CD4-positive, alpha-beta T cell treated with Interleukin-15 for 1 hour (primary cell): Measurements from ENCODE around the gene CLCF1.

Experiments used
- DNase-seq: peaks from one replicate; pipeline ENCODE4 v3.0.0-alpha.2; 2020

Gene CLCF1

DNA sequence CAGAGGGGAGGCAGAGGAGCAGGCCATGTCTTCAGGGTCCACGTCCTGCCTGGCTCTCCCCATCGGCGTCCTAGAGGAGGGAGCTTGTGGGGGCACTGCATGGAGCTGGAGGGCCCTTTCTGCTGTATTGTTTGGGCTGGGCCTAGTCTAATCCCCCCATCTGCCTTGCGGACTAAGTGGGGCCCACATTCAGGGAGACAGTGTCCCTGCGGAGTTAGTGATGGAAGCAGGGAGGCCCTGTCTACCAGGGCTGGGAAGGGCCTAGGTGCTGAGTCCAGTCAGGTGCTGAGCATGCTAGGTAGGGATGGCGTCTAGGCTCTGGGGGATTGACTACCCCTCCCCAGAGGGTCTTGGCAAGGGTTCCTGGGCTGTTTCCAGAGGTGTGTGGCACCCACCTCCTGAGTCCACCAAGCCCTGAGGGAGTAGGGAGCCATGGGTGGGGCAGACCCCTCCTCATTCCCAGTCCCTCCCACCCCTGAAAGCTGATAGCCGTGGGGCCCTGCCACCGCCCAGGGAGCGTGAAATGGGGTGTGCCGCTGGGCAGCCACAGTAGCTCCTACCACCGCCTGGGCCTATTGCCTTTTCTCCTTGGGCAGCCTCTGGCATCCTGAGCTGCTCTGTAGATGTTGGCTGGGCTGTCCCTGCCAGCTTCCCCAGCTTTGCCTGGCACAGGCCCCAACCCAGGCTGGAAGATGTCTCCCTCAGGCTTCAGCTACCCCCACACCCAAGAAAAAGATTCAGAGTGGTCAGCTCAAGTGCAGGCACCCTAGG is 18.2 kb downstream of the CLCF1 start:
- DNase-seq: no peak

DNA sequence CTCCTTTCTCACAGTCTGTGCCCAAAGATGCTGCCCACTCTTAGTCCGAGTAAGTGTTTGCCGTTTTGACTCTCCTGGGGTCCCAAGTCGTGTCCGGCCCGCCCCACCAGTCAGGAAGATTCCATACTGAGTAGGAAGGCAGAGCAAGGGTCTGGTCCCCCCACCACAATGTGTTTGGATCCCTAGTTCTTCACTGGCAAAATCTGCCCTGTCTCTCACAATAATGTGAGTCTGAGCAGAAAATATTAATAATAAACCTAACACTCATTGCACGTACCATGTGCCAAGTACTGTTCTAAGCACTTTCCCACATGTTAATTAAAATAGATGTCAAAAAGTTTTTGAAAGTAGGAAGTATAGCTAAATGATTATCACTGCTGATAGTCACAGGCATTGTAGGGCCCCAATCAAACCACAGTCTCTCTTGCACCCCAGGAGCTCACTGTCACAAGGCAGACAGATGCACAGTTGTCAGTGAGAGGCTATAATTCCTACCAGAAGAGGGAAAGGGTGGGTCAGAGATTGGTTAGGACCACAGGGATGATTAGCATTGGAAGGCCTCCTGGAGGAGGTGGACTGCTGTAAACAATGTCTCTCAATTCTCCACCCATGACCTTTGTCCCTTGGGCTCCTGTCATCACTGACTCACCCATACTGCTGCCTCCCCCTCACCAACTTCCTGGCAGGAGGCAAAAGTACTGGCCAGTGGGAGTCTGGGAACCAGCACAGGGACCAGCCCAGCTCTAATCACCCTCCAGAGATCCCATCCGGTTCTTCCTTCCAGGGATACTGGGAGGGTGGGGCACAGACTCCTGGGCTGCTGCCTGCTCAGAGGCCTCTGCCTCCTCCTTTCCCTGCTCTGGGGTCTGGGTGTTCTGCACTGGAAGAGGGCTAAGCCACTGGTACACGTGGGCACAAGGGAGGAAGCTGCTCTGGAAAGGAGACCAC is 19.0 kb downstream of the CLCF1 start:
- no peak for DNase-seq

DNA sequence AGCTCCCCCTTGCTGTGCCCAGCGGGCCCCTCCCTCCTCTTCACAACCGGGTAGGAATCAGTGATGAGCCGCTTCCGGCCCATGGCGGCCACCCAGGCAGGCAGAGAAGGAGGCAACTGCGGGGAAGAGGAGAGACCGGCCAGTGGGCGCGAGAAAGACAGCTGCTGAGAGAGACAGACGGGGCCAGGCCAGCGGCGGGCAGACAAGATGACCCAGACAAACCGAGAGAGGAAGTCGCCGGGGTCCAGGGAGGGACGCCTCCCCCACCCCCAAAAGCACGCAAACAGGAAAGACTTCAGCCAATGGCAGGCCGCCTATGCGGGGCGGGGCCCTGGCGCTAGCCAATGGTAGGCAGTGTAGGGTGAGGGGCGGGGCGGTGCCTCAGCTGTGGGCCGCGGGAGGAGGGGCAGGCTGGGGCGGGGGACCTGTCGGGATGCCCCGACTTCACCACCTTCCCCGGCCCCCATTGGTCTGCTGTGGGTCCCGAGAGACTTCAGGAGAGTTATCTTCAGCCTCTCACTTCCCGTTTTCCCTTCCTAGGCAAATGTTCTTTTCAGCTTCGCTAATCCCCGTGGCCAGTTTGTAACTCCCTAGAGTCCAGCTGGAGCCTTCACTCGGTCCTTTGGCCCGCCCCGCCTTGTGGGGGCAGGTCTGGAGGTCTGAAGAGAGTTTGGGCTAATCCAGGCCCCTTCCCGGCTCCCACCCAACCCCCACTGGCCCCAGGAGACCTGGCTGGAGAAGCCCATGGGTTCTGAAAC is 19.9 kb downstream of the CLCF1 start, which contains the start of gene POLD4:
Gene POLD4, minus strand, starts transcription at position 230 of the 758 bp plus-strand sequence. Its CDS starts 147 bp downstream, at position 83.
- DNase-seq: peak; percentile 97

DNA sequence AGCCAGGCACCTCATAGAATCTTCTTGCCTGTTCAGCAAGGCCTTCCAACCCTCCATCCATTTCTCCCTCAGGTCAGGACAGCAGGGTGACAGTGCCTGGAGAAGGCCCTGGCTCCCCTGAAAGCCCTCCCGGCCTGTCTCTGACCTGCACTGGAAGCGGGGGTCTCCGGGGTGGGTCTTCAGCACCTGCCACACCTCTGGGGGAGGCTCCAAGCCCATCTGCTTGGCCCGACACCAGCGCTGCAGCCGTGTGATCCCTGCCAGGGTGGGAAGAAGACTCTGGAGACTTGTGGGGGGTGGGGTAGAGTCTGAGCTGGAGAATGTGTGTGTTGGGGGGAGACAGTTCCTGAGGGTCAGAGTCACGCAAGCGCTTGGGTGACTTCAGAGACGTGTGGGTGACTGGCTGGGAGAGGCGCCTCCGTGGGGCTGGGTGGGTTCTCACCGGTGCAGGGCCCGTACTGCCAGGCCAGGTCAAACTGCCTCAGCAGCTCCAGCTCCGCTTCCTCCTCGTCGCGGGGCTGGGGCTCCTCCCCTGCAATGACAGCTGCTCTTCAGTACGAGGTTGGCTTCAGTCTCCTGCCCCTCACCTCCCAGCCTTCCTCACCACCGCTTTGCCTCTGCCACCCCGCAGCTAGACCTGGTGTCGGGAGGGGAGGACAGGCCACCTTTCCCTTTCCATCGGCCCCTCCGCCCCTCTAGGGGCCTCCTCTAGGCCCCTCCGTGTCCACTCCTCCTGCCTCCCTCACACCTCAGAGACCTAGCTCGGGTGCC is 20.7 kb downstream of the CLCF1 start:
- peak; percentile 76 for DNase-seq

DNA sequence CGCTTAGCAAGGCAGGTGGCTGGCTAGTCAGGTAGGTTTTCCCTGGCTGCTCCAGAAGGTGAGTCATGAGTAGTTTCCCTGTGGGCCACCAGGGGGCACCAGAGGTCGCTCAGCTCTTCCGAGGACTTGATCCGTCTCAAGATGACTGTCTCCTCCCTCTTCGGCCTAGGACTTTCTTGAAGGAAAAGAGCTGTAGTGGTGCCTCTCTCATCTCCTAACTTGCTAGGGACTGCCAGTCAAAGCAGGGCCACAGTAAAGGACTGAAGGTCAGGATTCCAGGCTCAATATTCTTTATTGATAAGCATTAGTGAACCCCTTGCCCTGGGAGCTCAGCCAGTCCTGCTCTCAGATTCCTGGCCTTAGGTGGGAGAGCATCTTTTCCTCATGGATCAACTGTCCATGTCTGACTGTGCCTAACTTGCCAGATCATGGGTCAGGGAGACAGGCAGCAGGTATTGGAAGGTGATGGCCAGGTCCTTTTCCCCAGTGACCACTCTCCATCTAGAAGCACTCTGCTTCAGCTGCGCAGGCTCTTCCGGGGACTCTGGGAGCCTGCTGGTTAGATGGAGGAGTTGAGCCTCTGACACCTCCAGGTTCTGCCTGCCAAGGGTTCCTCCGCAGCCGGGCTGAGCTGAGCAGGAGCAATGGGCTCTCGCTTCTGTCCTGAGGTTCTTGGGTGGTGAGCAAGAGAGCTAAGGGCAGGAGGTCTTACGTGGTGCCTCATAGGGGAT is 22.0 kb downstream of the CLCF1 start:
- peak; percentile 76 for DNase-seq

DNA sequence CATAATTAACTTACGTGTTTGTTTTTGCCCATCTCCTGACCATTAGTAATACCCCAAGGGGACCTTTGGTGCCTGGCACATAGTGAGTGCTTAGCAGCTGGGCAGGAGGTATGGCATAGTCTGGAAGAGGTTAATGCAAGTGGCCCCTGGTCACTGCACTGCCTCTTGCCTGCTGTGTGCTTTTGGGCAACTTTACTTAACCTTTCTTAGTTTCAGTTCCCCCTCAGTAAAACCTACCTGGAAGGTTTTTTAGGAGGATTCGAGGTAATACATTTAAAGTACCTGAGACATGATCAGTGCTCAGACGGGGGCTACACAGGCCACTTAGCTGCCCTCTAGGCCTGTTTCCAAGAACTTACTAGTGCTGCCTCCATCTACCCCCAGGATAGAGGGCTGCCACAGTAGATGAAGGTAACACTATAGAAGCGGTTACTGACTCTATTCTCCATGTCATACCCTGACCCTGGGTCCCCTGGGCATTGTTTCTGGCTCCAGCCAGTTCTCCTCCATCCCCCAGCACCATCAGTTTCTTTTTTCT is 23.4 kb downstream of the CLCF1 start:
- DNase-seq: no peak

DNA sequence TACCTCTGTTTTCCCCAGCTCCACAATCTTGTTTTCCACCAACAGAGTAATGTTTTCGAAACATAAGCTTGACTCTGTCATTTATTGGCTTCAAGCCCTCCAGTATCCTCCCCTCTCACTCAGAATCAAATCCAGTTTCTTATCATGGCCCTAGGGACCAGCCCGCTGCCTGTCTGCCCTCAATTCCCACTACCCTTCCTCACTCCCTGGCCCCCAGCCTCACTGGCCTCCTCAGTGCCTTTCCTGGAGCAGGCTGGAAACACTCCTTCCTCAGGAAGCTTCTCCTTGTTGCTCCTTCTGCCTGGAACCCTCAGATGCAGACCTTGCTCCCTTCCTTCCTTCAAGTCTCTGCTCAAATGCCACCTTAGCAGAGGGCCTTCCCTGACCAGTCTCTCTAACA is 23.9 kb downstream of the CLCF1 start:
- DNase-seq: no peak

DNA sequence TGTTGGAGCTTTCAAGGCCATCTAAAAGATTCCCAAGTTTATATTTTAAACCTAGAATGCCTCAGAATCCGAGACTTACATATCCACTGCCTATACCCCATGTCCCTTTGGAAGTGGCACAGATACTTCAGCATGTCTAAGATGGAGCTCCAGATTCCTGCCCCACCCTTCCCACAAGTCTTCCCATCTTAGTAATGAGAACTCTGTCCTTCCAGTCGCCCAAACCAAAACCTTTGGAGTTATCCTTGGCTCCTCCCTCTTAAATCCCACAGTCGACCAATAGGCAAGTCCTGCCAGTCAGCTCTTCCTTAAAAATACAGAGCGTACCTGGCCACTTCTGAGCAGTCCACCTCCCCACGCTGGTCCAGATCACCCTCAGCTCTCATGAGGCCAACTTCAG is 24.4 kb downstream of the CLCF1 start:
- DNase-seq: no peak

DNA sequence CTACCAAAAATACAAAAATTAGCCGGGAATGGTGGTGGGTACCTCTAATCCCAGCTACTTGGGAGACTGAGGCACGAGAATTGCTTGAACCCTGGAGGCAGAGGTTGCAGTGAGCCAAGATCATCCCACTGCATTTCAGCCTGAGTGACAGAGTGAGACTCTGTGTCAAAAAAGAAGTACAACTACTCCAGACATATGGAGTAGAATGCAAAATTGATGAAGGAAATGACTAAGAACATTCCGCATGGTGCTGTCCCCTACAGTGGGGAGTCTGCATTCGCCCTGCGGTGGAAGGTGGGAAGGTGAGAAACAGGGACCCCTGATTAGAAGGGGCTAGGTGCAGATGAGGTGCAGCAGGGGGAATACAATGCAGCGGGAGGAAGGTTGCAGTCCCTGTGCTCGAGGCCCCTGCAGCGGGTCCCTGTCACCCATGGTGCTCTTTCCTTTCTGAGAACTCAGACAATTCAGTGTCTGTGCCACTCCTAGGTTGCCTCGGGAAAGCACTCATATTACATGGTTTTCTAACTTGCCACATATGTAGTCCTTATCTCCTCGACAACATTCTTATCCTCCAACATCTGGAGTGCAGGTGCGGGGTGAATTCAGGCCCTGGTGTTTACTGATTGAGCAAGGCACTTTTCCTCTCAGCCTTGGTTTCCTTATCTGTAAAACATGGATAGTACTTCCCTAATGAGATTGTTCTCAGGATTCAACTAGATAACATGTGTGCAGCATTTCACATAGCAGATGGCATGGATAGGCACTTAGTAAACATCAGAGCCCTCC is 25.2 kb downstream of the CLCF1 start:
- no peak for DNase-seq

DNA sequence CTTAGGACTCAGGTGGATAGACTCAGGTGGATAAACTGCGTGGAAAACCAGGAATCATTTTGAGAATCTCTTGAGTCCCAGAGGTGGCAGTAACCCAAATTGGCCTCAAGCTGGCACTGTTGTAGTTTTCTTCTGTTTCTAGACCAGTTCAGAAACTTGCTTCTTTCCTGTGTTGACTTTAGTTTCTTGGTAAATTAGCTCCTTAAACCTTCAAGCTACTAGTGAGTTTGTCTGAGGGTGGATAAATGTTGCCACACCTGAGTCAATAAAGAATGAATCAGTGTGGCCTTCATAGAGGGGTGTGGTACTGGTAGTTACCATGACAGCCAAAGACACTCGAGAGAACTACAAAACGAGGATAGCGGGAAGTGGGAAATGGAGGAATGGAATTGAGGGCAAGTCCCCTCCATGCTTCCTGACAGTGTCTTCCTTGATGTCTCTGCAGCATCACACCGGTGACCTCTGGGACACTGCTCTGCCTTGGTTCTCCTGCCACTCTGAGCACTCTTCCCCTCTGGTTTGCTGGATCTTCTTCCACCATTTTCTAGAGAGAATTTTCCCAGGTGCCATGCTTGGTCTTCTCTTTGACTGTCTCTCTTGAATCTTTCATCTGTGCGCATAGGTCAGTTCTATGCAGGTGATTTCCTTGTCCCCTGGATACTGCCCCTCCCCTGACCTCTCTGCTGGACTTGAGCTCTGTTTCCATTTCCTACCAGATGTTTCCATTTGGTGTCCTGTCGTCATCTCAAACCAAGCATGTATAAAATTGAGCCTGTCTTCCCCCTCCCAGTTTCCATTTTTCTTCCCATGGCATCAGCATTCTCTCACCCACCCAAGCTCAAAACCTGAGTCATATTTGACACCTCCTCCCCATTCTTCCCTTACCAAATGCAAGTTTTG is 27.2 kb downstream of the CLCF1 start:
- DNase-seq: no peak

DNA sequence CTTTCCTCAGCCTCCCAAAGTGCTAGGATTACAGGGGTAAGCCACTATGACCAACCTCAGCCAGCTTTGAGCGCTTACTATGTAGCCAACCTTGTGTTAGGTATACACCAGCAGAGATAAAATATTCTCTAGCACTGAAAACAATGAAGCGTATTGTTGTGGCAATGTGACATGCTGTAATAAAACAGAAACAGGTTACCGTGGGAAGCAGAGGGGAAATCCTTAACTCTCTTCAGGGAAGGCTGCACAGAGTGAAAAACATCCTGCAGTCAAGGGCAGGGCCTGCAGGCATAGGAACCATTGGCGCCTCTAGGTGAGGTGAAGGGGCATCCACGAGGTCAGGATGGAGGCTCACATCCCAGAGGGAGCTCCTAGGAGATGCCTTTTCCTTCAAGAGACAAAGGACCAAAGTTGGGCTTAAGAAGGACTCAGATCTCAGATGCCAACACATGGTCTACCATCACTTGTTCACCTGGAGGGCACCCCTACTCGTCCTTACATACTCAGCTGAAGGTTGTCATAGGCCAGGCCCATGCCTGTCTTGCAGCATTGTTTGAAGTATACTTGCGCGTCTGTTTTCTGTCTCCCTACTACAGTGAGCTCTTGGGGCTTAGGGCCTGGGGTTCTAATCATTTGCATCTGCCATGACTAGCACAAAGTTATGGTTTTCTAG is 28.0 kb downstream of the CLCF1 start:
- no peak for DNase-seq

DNA sequence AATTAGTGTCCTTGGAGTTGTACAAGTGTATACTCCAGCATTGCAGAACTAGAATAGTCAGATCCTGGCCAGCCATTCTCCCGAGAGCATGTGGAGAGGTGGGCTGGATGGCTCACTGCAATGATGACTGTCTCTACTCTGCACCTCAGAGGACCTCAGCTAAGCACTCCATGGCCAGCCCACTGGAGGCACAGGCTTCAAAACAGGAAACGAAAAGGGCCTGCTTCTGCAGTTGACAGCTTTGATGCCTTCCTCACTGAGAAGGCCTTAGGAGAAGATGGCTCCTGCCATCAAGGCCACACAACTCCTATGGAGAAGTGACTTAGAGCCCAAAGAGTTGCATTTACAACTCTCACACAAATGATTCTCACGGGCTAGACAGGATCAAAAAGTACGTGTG is 29.1 kb downstream of the CLCF1 start:
- DNase-seq: no peak

DNA sequence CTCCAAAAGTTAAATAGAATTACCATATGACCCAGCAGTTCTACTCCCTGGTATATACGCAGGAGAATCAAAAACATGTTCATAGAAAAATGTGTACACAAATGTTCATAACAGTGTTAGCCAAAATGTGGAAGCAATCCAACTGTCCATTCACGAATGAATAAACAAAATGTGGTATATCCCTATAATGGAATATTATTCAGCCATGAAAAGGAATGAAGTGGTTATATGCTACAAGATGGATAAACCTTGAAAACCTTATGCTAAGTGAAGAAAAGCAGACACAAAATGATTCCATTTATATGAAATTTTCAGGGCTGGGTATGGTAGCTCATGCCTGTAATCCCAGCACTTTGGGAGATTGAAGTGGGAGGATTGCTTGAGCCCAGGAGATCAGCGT is 36.1 kb downstream of the CLCF1 start:
- DNase-seq: no peak

DNA sequence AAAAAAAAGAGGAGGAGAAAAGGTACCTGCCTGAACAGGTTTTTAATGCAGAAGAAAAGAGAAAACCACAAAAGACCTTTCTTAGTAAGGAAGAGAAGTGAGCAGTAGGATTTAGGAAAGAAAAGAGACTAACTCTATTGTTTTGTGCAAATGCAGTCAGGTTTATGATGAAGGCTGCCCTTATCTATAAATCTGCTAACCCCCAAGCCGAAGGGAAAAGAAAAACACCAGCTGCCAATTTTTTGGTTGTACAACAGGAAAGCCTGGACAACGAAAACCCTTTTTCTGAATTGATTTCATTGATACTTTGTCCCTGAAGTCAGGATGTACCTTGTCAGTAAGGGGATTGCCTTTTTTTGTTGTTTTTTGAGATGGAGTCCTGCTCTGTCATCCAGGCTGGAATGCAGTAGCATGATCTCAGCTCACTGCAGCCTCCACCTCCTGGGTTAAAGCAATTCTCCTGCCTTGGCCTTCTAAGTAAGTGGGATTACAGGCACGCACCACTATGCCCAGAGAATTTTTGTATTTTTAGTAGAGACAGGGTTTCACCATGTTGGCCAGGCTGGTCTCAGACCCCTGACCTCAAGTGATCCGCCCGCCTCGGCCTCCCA is 41.2 kb downstream of the CLCF1 start:
- DNase-seq: no peak

DNA sequence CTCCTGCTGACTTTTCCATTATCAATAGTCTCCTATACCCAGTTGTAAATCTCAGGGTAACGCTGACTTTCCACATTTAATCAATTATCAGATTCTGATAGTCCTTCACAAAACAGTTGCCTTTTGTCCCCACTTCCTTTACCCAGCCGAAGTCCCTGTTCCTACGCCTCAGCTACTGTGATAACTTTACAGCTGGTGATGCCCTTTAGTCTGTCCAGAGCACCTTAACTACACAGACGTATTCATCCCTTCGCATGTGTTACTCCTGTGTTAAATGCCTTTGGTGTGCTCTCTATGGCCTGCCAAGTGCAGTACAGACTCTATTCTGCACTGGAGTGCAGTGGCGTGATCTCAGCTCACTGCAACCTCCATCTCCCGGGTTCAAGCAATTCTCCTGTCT is 49.9 kb downstream of the CLCF1 start:
- DNase-seq: no peak

DNA sequence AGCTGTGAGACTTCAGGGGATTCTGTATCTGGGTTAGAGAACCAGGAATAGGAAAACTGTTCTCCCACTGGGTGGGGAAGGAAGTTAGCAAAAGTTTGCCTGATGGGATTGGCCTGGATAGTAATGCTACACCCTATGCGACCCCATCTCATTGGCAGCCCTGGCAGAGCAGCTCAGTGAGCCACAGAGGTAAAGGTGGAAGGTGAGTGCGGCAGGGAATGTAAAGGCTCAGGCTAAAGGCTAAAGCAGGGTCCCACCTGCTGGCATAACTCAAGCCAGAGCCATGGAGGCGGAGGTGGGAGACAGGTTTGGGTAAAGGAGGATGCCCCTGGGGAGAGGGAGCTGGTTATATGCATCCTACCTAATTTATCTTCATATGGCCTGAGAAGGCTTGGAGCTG is 51.3 kb downstream of the CLCF1 start:
- DNase-seq: no peak

DNA sequence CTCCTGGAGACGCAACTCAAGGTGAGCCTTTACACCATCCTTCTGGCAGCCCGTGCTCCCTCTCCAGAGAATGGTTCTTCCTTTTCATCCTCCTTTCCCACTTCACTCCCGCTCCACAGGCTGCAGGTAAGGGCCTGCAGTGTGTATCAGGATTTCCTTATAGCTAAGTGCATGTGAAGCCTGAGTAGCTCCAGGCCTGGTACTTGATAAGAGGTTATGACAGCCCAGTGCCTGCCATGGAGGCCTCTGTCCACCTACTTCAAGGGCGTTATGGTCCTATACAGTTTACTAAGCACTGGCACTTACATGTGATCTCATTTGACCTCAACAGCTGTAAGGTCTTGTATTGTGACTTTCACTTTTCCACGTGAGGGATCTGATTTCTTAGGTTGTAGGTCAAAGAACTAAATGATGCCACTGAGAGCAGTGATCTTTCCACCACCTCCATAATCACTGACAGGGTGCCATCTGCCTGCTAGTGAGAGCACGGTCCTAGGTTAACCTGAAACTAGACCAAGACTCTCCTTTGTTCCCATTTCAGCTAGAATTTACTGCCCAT is 52.0 kb downstream of the CLCF1 start:
- DNase-seq: no peak

DNA sequence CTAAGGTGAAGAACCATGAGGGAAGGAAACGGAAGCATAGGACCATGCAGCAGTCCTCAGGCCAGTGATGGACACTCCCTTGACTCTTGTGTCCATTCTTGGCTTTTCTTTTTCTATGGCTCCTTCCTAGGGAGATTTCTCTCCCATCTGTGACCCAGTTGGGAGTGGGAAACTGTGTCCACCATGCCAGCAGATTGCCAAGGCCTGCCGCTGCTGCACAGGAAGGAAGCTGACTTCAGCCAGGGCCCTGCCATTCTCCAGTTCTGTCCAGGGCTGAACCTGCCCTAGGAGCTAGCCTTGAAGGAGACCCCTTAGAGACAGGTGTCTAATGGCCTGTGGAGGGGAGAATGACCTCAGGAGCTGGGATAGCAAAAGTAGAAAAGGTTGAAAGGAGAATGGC is 52.7 kb downstream of the CLCF1 start:
- no peak for DNase-seq
